ENCODE measurements around the gene VCL.
"Not testable (repeated sequence)": the region's sequence is repeated elsewhere in the genome, so short reads cannot be mapped to it uniquely, and the experiment has no call there.

Gene VCL

DNA sequence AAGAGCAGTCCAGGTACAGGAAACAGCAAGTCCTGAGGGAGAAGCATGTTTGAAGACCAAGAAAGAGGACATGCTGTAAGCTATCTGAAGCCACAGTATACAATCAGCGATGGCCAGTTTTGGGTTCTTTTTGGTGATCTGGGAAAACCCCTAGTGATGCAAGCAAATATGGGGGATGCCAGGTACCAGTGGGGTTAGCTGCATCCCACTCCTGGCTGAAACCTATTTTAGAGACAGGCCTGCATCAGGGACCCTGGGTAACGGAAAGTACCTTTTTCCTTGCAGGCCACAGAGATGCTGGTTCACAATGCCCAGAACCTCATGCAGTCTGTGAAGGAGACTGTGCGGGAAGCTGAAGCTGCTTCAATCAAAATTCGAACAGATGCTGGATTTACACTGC is 119.8 kb downstream of the VCL start:
- Histone ChIP-seq H3K36me3 (ENCODE audit: control insufficient read depth in 1 of 2, insufficient read depth in 2 of 2, low read length in 2 of 2) (peaks cover 68 to 86% of the 10 kb centered on the region in 2 donors), H3K27me3 (ENCODE audit: low read depth, low read length) (no peaks in the 10 kb centered on the region), H3K9me3 (ENCODE audit: control insufficient read depth in 1 of 2, low read length in 2 of 2) (no peaks in the 10 kb centered on the region), H3K4me1 (ENCODE audit: control insufficient read depth in 1 of 2, insufficient read depth in 2 of 2, low read length in 2 of 2) (peaks cover 0 to 23% of the 10 kb centered on the region in 2 donors), H3K4me3 (ENCODE audit: low read depth in 1 of 2, low read length in 2 of 2) (no peak overlapping the region), H3K27ac (ENCODE audit: low read length) (no peak overlapping the region)

DNA sequence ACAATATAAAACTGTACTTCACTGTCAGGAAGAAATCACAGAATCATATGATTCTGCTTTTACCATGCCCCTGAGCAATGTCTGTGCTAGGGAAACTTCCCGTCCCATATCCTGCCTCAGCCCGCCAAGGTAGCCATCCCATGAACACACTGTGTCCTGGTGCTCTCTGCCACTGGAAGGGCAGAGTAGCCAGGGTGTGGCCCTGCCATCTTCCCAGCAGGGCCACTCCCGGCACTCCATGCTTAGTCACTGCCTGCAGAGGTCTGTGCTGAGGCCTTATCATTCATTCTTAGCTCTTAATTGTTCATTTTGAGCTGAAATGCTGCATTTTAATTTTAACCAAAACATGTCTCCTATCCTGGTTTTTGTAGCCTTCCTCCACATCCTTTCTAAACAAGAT is 120.9 kb downstream of the VCL start:
- no peak overlapping the region for H3K4me3 ChIP-seq (ENCODE audit: low read depth in 1 of 2, low read length in 2 of 2)
- H3K27me3 ChIP-seq (ENCODE audit: low read depth, low read length): no peaks in the 10 kb centered on the region
- H3K9me3 ChIP-seq (ENCODE audit: control insufficient read depth in 1 of 2, low read length in 2 of 2): no peaks in the 10 kb centered on the region
- H3K27ac ChIP-seq (ENCODE audit: low read length): no peak overlapping the region
- H3K4me1 ChIP-seq (ENCODE audit: control insufficient read depth in 1 of 2, insufficient read depth in 2 of 2, low read length in 2 of 2): peaks cover 0 to 15% of the 10 kb centered on the region in 2 donors
- peaks cover 71 to 86% of the 10 kb centered on the region in 2 donors for H3K36me3 ChIP-seq (ENCODE audit: control insufficient read depth in 1 of 2, insufficient read depth in 2 of 2, low read length in 2 of 2)

- H3K27me3 ChIP-seq (ENCODE audit: low read depth, low read length): no peaks in the 10 kb centered on the region
- H3K4me1 ChIP-seq (ENCODE audit: control insufficient read depth in 1 of 2, insufficient read depth in 2 of 2, low read length in 2 of 2): peaks cover 0 to 10% of the 10 kb centered on the region in 2 donors
- no peak overlapping the region for H3K4me3 ChIP-seq (ENCODE audit: low read depth in 1 of 2, low read length in 2 of 2)
- H3K36me3 ChIP-seq (ENCODE audit: control insufficient read depth in 1 of 2, insufficient read depth in 2 of 2, low read length in 2 of 2): peaks cover 69 to 72% of the 10 kb centered on the region in 2 donors
- H3K27ac ChIP-seq (ENCODE audit: low read length): no peak overlapping the region
- H3K9me3 ChIP-seq (ENCODE audit: control insufficient read depth in 1 of 2, low read length in 2 of 2): no peaks in the 10 kb centered on the region
Measured at GRCh38 chr10:74120911-74121310, 123.0 kb downstream of the VCL start.

- Histone ChIP-seq H3K27me3 (ENCODE audit: low read depth, low read length) (no peaks in the 10 kb centered on the region), H3K36me3 (ENCODE audit: control insufficient read depth in 1 of 2, insufficient read depth in 2 of 2, low read length in 2 of 2) (peaks cover 70 to 71% of the 10 kb centered on the region in 2 donors), H3K4me1 (ENCODE audit: control insufficient read depth in 1 of 2, insufficient read depth in 2 of 2, low read length in 2 of 2) (peaks cover 0 to 10% of the 10 kb centered on the region in 2 donors), H3K27ac (ENCODE audit: low read length) (no peak overlapping the region), H3K4me3 (ENCODE audit: low read depth in 1 of 2, low read length in 2 of 2) (no peak overlapping the region), H3K9me3 (ENCODE audit: control insufficient read depth in 1 of 2, low read length in 2 of 2) (no peaks in the 10 kb centered on the region)
Measured at GRCh38 chr10:74121368-74121767, 123.5 kb downstream of the VCL start.

GRCh38 chr10:74122060-74122459 is 124.1 kb downstream of the VCL start:
- H3K36me3 ChIP-seq (ENCODE audit: control insufficient read depth in 1 of 2, insufficient read depth in 2 of 2, low read length in 2 of 2): peaks cover 70 to 73% of the 10 kb centered on the region in 2 donors
- no peak overlapping the region for H3K27ac ChIP-seq (ENCODE audit: low read length)
- no peak overlapping the region for H3K4me3 ChIP-seq (ENCODE audit: low read depth in 1 of 2, low read length in 2 of 2)
- H3K27me3 ChIP-seq (ENCODE audit: low read depth, low read length): no peaks in the 10 kb centered on the region
- H3K4me1 ChIP-seq (ENCODE audit: control insufficient read depth in 1 of 2, insufficient read depth in 2 of 2, low read length in 2 of 2): peaks cover 0 to 10% of the 10 kb centered on the region in 2 donors
- H3K9me3 ChIP-seq (ENCODE audit: control insufficient read depth in 1 of 2, low read length in 2 of 2): no peaks in the 10 kb centered on the region

DNA sequence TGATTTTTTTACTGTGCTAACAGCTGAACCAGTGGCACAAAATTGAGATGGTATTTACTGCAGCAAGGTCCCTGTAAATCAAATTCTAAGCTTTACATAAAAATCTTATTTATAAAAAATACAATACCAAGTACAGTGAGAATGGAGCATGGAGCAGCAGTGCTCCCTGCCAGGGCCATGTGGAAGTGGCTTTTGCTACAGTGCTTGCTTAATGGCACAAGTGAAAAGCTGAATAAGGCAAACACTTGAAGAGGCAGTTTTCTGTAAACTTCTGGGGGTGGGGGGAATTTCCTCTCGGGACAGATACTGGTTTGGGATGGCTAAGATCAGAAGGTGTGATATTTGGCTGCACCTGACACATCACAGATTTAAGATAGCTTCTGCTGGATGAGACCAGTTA is 125.2 kb downstream of the VCL start:
- no peaks in the 10 kb centered on the region for H3K9me3 ChIP-seq (ENCODE audit: control insufficient read depth in 1 of 2, low read length in 2 of 2)
- H3K36me3 ChIP-seq (ENCODE audit: control insufficient read depth in 1 of 2, insufficient read depth in 2 of 2, low read length in 2 of 2): peaks cover 63 to 66% of the 10 kb centered on the region in 2 donors

GRCh38 chr10:74133923-74134820 is 136.3 kb downstream of the VCL start:
- H3K9me3 ChIP-seq (ENCODE audit: control insufficient read depth in 1 of 2, low read length in 2 of 2): no peaks in the 10 kb centered on the region
- H3K27ac ChIP-seq (ENCODE audit: low read length): no peak overlapping the region
- H3K36me3 ChIP-seq (ENCODE audit: control insufficient read depth in 1 of 2, insufficient read depth in 2 of 2, low read length in 2 of 2): peaks cover 40 to 58% of the 10 kb centered on the region in 2 donors
- H3K4me1 ChIP-seq (ENCODE audit: control insufficient read depth in 1 of 2, insufficient read depth in 2 of 2, low read length in 2 of 2): peaks cover 0 to 4% of the 10 kb centered on the region in 2 donors
- H3K27me3 ChIP-seq (ENCODE audit: low read depth, low read length): no peaks in the 10 kb centered on the region
- H3K4me3 ChIP-seq (ENCODE audit: low read depth in 1 of 2, low read length in 2 of 2): no peak overlapping the region

More for the DNA sequence above, 125.2 kb downstream of the VCL start:
- no peak overlapping the region for H3K4me3 ChIP-seq (ENCODE audit: low read depth in 1 of 2, low read length in 2 of 2)
- H3K27me3 ChIP-seq (ENCODE audit: low read depth, low read length): no peaks in the 10 kb centered on the region
- H3K27ac ChIP-seq (ENCODE audit: low read length): no peak overlapping the region
- peaks cover 0 to 10% of the 10 kb centered on the region in 2 donors for H3K4me1 ChIP-seq (ENCODE audit: control insufficient read depth in 1 of 2, insufficient read depth in 2 of 2, low read length in 2 of 2)

GRCh38 chr10:74135452-74135851 is 137.5 kb downstream of the VCL start:
- Histone ChIP-seq H3K9me3 (ENCODE audit: control insufficient read depth in 1 of 2, low read length in 2 of 2) (no peaks in the 10 kb centered on the region), H3K4me1 (ENCODE audit: control insufficient read depth in 1 of 2, insufficient read depth in 2 of 2, low read length in 2 of 2) (peaks cover 0 to 4% of the 10 kb centered on the region in 2 donors), H3K36me3 (ENCODE audit: control insufficient read depth in 1 of 2, insufficient read depth in 2 of 2, low read length in 2 of 2) (peaks cover 31 to 47% of the 10 kb centered on the region in 2 donors), H3K27me3 (ENCODE audit: low read depth, low read length) (no peaks in the 10 kb centered on the region), H3K27ac (ENCODE audit: low read length) (no peak overlapping the region), H3K4me3 (ENCODE audit: low read depth in 1 of 2, low read length in 2 of 2) (no peak overlapping the region)

DNA sequence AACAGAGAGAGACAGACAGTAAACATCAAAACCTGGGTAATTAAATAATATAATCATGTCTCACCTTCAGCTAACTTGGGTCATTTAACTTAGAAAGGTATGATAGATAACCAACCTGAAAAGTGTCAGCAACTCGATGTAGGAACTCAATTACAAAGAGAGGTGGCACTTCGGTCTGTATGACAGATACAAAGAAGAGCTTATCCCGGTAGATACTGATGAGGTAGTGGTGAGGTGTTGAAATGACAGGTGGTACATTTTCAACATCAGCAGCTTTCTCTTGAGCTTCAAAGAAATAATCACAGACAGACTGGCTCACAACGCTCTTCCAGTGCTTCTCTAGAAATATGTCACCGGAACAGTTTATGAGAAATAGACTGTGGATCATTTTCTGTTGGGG is 140.1 kb downstream of the VCL start:
- Histone ChIP-seq H3K27ac (ENCODE audit: low read length) (no peak overlapping the region), H3K36me3 (ENCODE audit: control insufficient read depth in 1 of 2, insufficient read depth in 2 of 2, low read length in 2 of 2) (peaks cover 28 to 35% of the 10 kb centered on the region in 2 donors), H3K9me3 (ENCODE audit: control insufficient read depth in 1 of 2, low read length in 2 of 2) (no peaks in the 10 kb centered on the region), H3K4me1 (ENCODE audit: control insufficient read depth in 1 of 2, insufficient read depth in 2 of 2, low read length in 2 of 2) (peaks cover 0 to 4% of the 10 kb centered on the region in 2 donors), H3K4me3 (ENCODE audit: low read depth in 1 of 2, low read length in 2 of 2) (no peak overlapping the region), H3K27me3 (ENCODE audit: low read depth, low read length) (no peaks in the 10 kb centered on the region)

DNA sequence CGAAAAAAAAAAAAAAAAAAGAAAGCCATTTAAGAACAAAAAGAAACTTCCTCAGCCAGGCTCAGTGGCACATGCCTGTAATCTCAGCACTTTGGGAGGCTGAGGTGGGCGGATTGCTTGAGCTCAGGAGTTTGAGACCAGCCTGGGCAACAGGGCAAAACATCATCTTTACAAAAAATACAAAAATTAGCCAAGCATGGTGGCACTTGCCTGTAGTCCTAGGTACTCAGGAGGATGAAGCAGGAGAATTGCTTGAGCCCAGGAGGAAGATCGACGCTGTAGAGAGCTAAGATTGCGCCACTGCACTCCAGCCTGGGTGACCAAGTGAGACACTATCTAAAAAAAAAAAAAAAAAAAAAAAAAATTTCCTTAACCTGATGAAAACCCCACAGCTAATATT is 140.7 kb downstream of the VCL start:
- H3K27me3 ChIP-seq (ENCODE audit: low read depth, low read length); H3K27ac ChIP-seq (ENCODE audit: low read length); H3K4me1 ChIP-seq (ENCODE audit: control insufficient read depth in 1 of 2, insufficient read depth in 2 of 2, low read length in 2 of 2); H3K4me3 ChIP-seq (ENCODE audit: low read depth in 1 of 2, low read length in 2 of 2); H3K9me3 ChIP-seq (ENCODE audit: control insufficient read depth in 1 of 2, low read length in 2 of 2): not testable (repeated sequence)
- H3K36me3 ChIP-seq (ENCODE audit: control insufficient read depth in 1 of 2, insufficient read depth in 2 of 2, low read length in 2 of 2): peaks cover 28 to 29% of the 10 kb centered on the region in 2 donors

- Histone ChIP-seq H3K27me3 (ENCODE audit: low read depth, low read length) (no peaks in the 10 kb centered on the region), H3K36me3 (ENCODE audit: control insufficient read depth in 1 of 2, insufficient read depth in 2 of 2, low read length in 2 of 2) (peaks cover 25 to 26% of the 10 kb centered on the region in 2 donors), H3K9me3 (ENCODE audit: control insufficient read depth in 1 of 2, low read length in 2 of 2) (no peaks in the 10 kb centered on the region), H3K4me3 (ENCODE audit: low read depth in 1 of 2, low read length in 2 of 2) (no peak overlapping the region), H3K4me1 (ENCODE audit: control insufficient read depth in 1 of 2, insufficient read depth in 2 of 2, low read length in 2 of 2) (peaks cover 0 to 1% of the 10 kb centered on the region in 2 donors), H3K27ac (ENCODE audit: low read length) (no peak overlapping the region)
Measured at GRCh38 chr10:74139981-74140380, 142.1 kb downstream of the VCL start.
